Ovary (tissue), 9 donors: Measurements from ENCODE around the gene CIITA. TPM values are rescaled to one million over a fixed set of nuclear protein-coding genes. Genes with fewer than 3 reads are reported as not detected.

Source experiments
- DNase-seq, 5 donors: peaks; one replicate each; pipeline ENCODE4 v3.0.0-alpha.2; 2019 to 2020
- H3K27ac ChIP-seq, 2 donors: fragments of 200-600 bp; one replicate each; pipeline versions ENCODE4 v1.5.1 to v1.8.0; 2019 to 2022
- H3K27me3 ChIP-seq: fragments of 200-600 bp; one replicate; pipeline ENCODE4 v1.8.0; 2022
- H3K36me3 ChIP-seq: fragments of 200-600 bp; sonication (generic); one replicate; pipeline ENCODE4 v1.5.1; 2019
- H3K4me1 ChIP-seq: one replicate; pipeline ENCODE4 v1.8.1; 2013; ENCODE audit warnings: mild to moderate bottlenecking, moderate library complexity; ENCODE audit not compliant: insufficient read depth
- H3K4me3 ChIP-seq: fragments of 200-600 bp; sonication (generic); one replicate; pipeline ENCODE4 v1.5.1; 2017
- H3K9me3 ChIP-seq, 2 donors: fragments of 200-600 bp in 1 of 2; sonication (generic) in 1 of 2; one replicate each; pipeline versions ENCODE4 v1.5.1 to v1.8.1; 2013 to 2019; ENCODE audit warnings: mild to moderate bottlenecking in 1 of 2, moderate library complexity in 1 of 2
- CTCF ChIP-seq, 3 donors: fragments of 450-650 bp in 2 of 3; fragments of 200-600 bp in 1 of 3; IDR thresholded peaks; one replicate each; pipeline versions ENCODE4 v1.5.1 to v1.8.0; 2016 to 2022; ENCODE audit warnings: antibody characterized with exemption in 3 of 3, mild to moderate bottlenecking in 1 of 3
- EP300 ChIP-seq: sonication (generic); formaldehyde crosslinking; IDR thresholded peaks from one replicate; pipeline ENCODE4 v1.6.1; 2017; ENCODE audit warnings: antibody characterized with exemption
- POLR2A ChIP-seq: fragments of 450-650 bp; IDR thresholded peaks from one replicate; pipeline ENCODE4 v1.6.1; 2017; ENCODE audit warnings: antibody characterized with exemption, mild to moderate bottlenecking, moderate library complexity
- WGBS, 3 donors: extraction: QIAGEN DNeasy Blood & Tissue Kit in 1 of 3; methylation state at CpG; one replicate each; pipeline versions ENCODE4 v1.1.5 to v1.1.7; 2013 to 2017; 5-methylcytosine and 5-hydroxymethylcytosine counted together
- intact Hi-C, 4 donors: fragments of 100-400 bp; cut with DNase I; formaldehyde crosslinking; loops; one replicate each; pipeline versions ENCODE4 v1.11.0 to v1.15.1; 2022 to 2023
- polyA plus RNA-seq, 2 donors: library from polyadenylated mRNA; stranded (reverse); fragments of 200-250 nt in 1 of 2; fragments of 350-450 nt in 1 of 2; fragmentation: Illumina TruSeq in 1 of 2; extraction: RNeasy Lipid Tissue Mini Kit (QIAGEN cat#74804) in 1 of 2; gene quantifications; one replicate each; pipeline ENCODE4 v1.2.3, GENCODE V29; 2013 to 2014
- total RNA-seq, 7 donors: library from RNA; depleted of rRNA in 2 of 7; stranded (reverse); fragments of >200 nt in 2 of 7; fragmentation: NEBNext Ultra II Directional in 3 of 7; extraction: Animal tissue kit (Norgen Biotek cat#: 25700) in 3 of 7; gene quantifications; one replicate each; pipeline versions ENCODE4 v1.1.0 to v1.2.4, GENCODE V29; 2016 to 2023
- donor health status: DM: no; HTN: no; CAD: no; lungs with moderate emphysema.
- donor health status: DM: no; HTN: no; CAD: no.
- donor health status: Bipolar disorder and iron deficiency.
- donor health status: DM: yes; HTN: yes; CAD: no.
- donor health status: DM: no; HTN: no; CAD: no.
- donor health status: DM: yes; HTN: yes; CAD: no.

Gene CIITA
- total and polyA plus RNA-seq, 9 donors: 2.9 to 19.9 (median 7.2) TPM

DNA sequence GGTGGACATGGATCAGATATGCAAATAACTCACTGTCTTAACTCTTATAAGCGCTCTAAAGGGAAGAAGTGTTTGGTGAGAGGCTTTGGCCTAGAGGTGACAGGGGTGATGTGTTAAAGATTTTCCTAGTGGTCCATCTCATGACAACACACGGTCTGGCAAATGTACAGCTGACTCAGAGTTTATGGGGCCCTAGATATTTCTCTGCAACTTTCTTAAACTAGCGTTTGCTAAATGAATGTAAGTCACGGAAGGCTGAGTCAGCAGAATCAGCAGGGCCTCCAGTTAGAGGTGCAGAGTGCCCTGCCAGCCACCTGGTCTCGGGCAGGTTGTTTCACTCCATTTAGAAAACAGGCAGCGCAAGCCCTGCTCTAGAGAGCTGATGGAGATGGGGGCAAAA, 107.5 kb downstream of the CIITA start:
- no peak for DNase-seq
- no peak overlapping the region for H3K4me3 ChIP-seq
- peaks cover 2% of the 10 kb centered on the region for H3K4me1 ChIP-seq
- no peaks in the 10 kb centered on the region for H3K9me3 ChIP-seq
- no peak for TF ChIP-seq EP300
- no peak for TF ChIP-seq POLR2A
- no peak for TF ChIP-seq CTCF (IDR thresholded peaks at IDR 0.05)
- intact Hi-C loops: no loop called here
- H3K27me3 ChIP-seq: no peaks in the 10 kb centered on the region
- no peak overlapping the region for H3K27ac ChIP-seq
- 79 to 84% (median 84%) methylated on average over 6 of the region's 6 CpGs for WGBS, 3 donors
- no peaks in the 10 kb centered on the region for H3K36me3 ChIP-seq

Other genes starting within 250 kb of the CIITA start
- gene TEKT5, start 182.3 kb upstream of the CIITA start, total RNA-seq: under 1 TPM in 4 of 7 donors, not detected in 3; 0.28 to 0.90 (median 0.50) TPM
- under 1 TPM; 0.30 to 0.45 TPM for gene TEKT5, start 182.3 kb upstream of the CIITA start, polyA plus RNA-seq
- gene NUBP1, start 133.4 kb upstream of the CIITA start, total RNA-seq: 10 to 100 TPM; 15.1 to 37.4 (median 31.2) TPM
- gene NUBP1, start 133.4 kb upstream of the CIITA start, polyA plus RNA-seq: 10 to 100 TPM; 28.2 to 35.6 TPM
- 10 to 100 TPM in 1 of 7 donors, 1 to 10 TPM in 6; 3.5 to 17.1 (median 8.2) TPM for gene TVP23A, start 58.4 kb upstream of the CIITA start, total RNA-seq
- 10 to 100 TPM in 1 of 2 donors, 1 to 10 TPM in 1; 3.2 to 15.3 TPM for gene TVP23A, start 58.4 kb upstream of the CIITA start, polyA plus RNA-seq
- gene DEXI, start 65.3 kb downstream of the CIITA start, total RNA-seq: 10 to 100 TPM; 26.5 to 73.4 (median 49.7) TPM
- gene DEXI, start 65.3 kb downstream of the CIITA start, polyA plus RNA-seq: 10 to 100 TPM; 31.3 to 43.6 TPM
- gene CLEC16A, start 67.4 kb downstream of the CIITA start, total RNA-seq: 10 to 100 TPM; 13.8 to 28.1 (median 18.1) TPM
- 10 to 100 TPM in 1 of 2 donors, 1 to 10 TPM in 1; 6.4 to 13.0 TPM for gene CLEC16A, start 67.4 kb downstream of the CIITA start, polyA plus RNA-seq